Hepatocyte (in vitro differentiated cells): Measurements from ENCODE around the gene ZMIZ1. TPM values are rescaled to one million over a fixed set of nuclear protein-coding genes. Genes with fewer than 3 reads are reported as not detected.

Experiments used
- DNase-seq: peaks from one replicate; pipeline ENCODE4 v3.0.0-alpha.2; 2016; ENCODE audit warnings: low spot score
- H2AFZ ChIP-seq: fragments of 200-600 bp; sonication (generic); 2 replicates; pipeline ENCODE4 v1.6.0; 2016; ENCODE audit warnings: antibody characterized with exemption, mild to moderate bottlenecking
- H3K27ac ChIP-seq: fragments of 200-600 bp; sonication (generic); 2 replicates; pipeline ENCODE4 v1.5.1; 2016; ENCODE audit warnings: mild to moderate bottlenecking
- H3K27me3 ChIP-seq: fragments of 200-600 bp; sonication (generic); 2 replicates; pipeline ENCODE4 v1.6.1; 2016
- H3K36me3 ChIP-seq: fragments of 200-600 bp; sonication (generic); replicated peaks from 2 replicates; pipeline ENCODE4 v1.5.1; 2016; ENCODE audit warnings: low read depth; ENCODE audit not compliant: insufficient read depth
- H3K4me1 ChIP-seq: fragments of 200-600 bp; sonication (generic); 2 replicates; pipeline ENCODE4 v1.5.1; 2016; ENCODE audit warnings: mild to moderate bottlenecking, moderate library complexity; ENCODE audit not compliant: insufficient read depth
- H3K4me2 ChIP-seq: fragments of 200-600 bp; sonication (generic); 2 replicates; pipeline ENCODE4 v1.6.0; 2016
- H3K4me3 ChIP-seq: fragments of 200-600 bp; sonication (generic); 2 replicates; pipeline ENCODE4 v1.5.1; 2016; ENCODE audit warnings: mild to moderate bottlenecking
- H3K79me2 ChIP-seq: fragments of 200-600 bp; sonication (generic); 2 replicates; pipeline ENCODE4 v1.6.0; 2017; ENCODE audit warnings: mild to moderate bottlenecking
- H3K9me2 ChIP-seq: fragments of 200-600 bp; sonication (generic); replicated peaks from 2 replicates; pipeline ENCODE4 v1.6.0; 2017; ENCODE audit warnings: mild to moderate bottlenecking; ENCODE audit not compliant: insufficient read depth
- H3K9me3 ChIP-seq: fragments of 200-600 bp; sonication (generic); 2 replicates; pipeline ENCODE4 v1.5.1; 2016; ENCODE audit warnings: low read depth, mild to moderate bottlenecking
- H4K20me1 ChIP-seq: fragments of 200-600 bp; sonication (generic); 2 replicates; pipeline ENCODE4 v1.6.0; 2016; ENCODE audit warnings: mild to moderate bottlenecking; ENCODE audit not compliant: insufficient read depth, poor library complexity, severe bottlenecking
- CTCF ChIP-seq: fragments of 200-600 bp; sonication (generic); IDR thresholded peaks from 2 replicates; pipeline ENCODE4 v1.5.1; 2016; ENCODE audit warnings: antibody characterized with exemption, mild to moderate bottlenecking; ENCODE audit not compliant: poor library complexity
- EZH2 ChIP-seq: fragments of 200-600 bp; sonication (generic); IDR thresholded peaks from 2 replicates; pipeline ENCODE4 v1.6.1; 2016; ENCODE audit warnings: antibody characterized with exemption, mild to moderate bottlenecking, borderline replicate concordance
- EZH2phosphoT487 ChIP-seq: fragments of 200-600 bp; sonication (generic); IDR thresholded peaks from one replicate; pipeline ENCODE4 v1.6.1; 2018; ENCODE audit warnings: antibody characterized with exemption, mild to moderate bottlenecking, low read depth, moderate library complexity; ENCODE audit not compliant: unreplicated experiment, severe bottlenecking
- WGBS: methylation state at CpG from one replicate; pipeline ENCODE4 v1.1.6; 2016; ENCODE audit warnings: low lambda C conversion rate; ENCODE audit errors: missing lambda C conversion rate; 5-methylcytosine and 5-hydroxymethylcytosine counted together
- polyA plus RNA-seq: library from polyadenylated mRNA; unstranded; fragments of >200 nt; fragmentation: Nextera tagmentation; extraction: Ambion mirVana; gene quantifications from 2 replicates; pipeline ENCODE4 v1.2.1, GENCODE V29; 2016
- total RNA-seq: library from RNA; depleted of rRNA; stranded (reverse); fragments of >200 nt; gene quantifications from 2 replicates; pipeline ENCODE4 v1.2.3, GENCODE V29; 2014

ZMIZ1 gene
- total and polyA plus RNA-seq, 2 experiments from 2014 or later, result 30.9 to 32.4 TPM

DNA sequence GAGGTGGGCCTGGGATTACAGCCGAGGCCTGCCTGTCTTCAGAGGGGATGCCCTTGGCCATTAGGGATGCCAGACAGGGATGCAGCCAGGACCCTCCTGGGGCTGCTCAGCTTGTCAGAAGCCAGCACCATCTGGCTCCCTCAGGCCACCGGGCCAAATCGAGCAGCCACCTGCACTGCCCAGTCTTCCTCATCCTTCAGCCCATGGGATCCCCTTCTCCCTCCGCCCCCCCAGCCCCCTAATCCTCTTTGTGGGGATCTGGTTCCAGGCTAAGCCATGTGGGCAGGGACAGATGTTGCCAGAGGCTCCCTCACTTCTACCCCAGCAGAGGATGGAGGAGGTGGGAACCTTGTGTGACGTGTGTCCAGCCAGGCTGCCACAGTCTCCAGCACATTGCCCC lies 141.1 kb downstream of the ZMIZ1 start:
- Histone ChIP-seq H3K27ac (no peak overlapping the region), H3K4me1 (no peaks in the 10 kb centered on the region), H2AFZ (no peak overlapping the region), H4K20me1 (peaks cover 3% of the 10 kb centered on the region), H3K9me3 (no peaks in the 10 kb centered on the region), H3K4me2 (no peak overlapping the region), H3K4me3 (no peak overlapping the region), H3K79me2 (no peaks in the 10 kb centered on the region), H3K9me2 (no peaks in the 10 kb centered on the region), H3K36me3 (no peaks in the 10 kb centered on the region), H3K27me3 (no peaks in the 10 kb centered on the region)
- no peak for TF ChIP-seq EZH2phosphoT487
- TF ChIP-seq EZH2, result no peak
- no peak for TF ChIP-seq CTCF
- whole genome bisulfite sequencing, result 98% methylated on average over 5 of the region's 5 CpGs
- no peak for DNase-seq

GRCh38 chr10:79210672-79211071 lies 141.9 kb downstream of the ZMIZ1 start:
- no peak for TF ChIP-seq CTCF
- no peak overlapping the region for H2AFZ ChIP-seq
- DNase-seq, result no peak
- 65% methylated on average over 1 of the region's 1 CpG for WGBS
- no peaks in the 10 kb centered on the region for H3K79me2 ChIP-seq
- peaks cover 3% of the 10 kb centered on the region for H4K20me1 ChIP-seq
- H3K36me3 ChIP-seq, result no peaks in the 10 kb centered on the region
- H3K9me3 ChIP-seq, result no peaks in the 10 kb centered on the region
- H3K4me1 ChIP-seq, result no peaks in the 10 kb centered on the region
- H3K27me3 ChIP-seq, result no peaks in the 10 kb centered on the region
- no peak overlapping the region for H3K27ac ChIP-seq
- H3K4me2 ChIP-seq, result no peak overlapping the region
- H3K4me3 ChIP-seq, result no peak overlapping the region
- no peaks in the 10 kb centered on the region for H3K9me2 ChIP-seq

- Histone ChIP-seq H3K27me3 (no peaks in the 10 kb centered on the region), H3K9me2 (no peaks in the 10 kb centered on the region), H3K36me3 (no peaks in the 10 kb centered on the region), H3K79me2 (no peaks in the 10 kb centered on the region), H3K4me2 (no peak overlapping the region), H3K4me3 (no peak overlapping the region), H2AFZ (no peak overlapping the region), H3K27ac (no peak overlapping the region), H4K20me1 (peaks cover 3% of the 10 kb centered on the region), H3K9me3 (no peaks in the 10 kb centered on the region), H3K4me1 (no peaks in the 10 kb centered on the region)
- WGBS, result 82% methylated on average over 13 of the region's 13 CpGs
- DNase-seq, result no peak
- no peak for TF ChIP-seq CTCF
- no peak for TF ChIP-seq EZH2phosphoT487
- no peak for TF ChIP-seq EZH2
Observed at GRCh38 chr10:79211616-79212015, 142.8 kb downstream of the ZMIZ1 start.

DNA sequence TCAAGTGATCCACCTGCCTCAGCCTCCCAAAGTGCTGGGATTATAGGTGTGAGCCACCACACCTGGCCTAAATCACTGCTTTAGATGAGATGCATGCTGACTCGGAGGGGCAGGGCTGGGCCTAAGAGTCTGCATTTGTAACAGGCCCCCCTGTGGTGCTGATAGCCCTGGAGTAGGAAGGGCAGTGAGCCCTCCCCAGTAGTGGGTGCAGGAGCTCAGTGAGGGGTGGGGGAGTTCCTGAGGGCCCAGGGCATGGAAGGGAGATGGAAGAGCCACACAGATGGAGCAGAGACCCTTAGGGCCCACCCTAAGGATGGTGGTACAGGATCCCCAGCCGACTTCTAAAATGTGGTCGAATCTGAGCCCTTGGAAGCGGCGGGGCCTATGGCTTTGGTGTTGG lies 146.8 kb downstream of the ZMIZ1 start:
- peaks cover 7% of the 10 kb centered on the region for H4K20me1 ChIP-seq
- H3K27me3 ChIP-seq, result no peaks in the 10 kb centered on the region
- no peak overlapping the region for H3K4me3 ChIP-seq
- H3K9me2 ChIP-seq, result no peaks in the 10 kb centered on the region
- H3K9me3 ChIP-seq, result no peaks in the 10 kb centered on the region
- H3K79me2 ChIP-seq, result no peaks in the 10 kb centered on the region
- no peaks in the 10 kb centered on the region for H3K36me3 ChIP-seq
- no peak overlapping the region for H3K4me2 ChIP-seq
- no peak overlapping the region for H2AFZ ChIP-seq
- no peak for TF ChIP-seq CTCF
- no peak for TF ChIP-seq EZH2
- TF ChIP-seq EZH2phosphoT487, result no peak
- WGBS, result 96% methylated on average over 5 of the region's 5 CpGs
- DNase-seq, result no peak
- H3K4me1 ChIP-seq, result peaks cover 5% of the 10 kb centered on the region
- H3K27ac ChIP-seq, result no peak overlapping the region
